HCT116 (cell line): ENCODE data around the gene RMI2. TPM values are rescaled to one million over a fixed set of nuclear protein-coding genes. Genes with fewer than 3 reads are reported as not detected.

Source experiments
- ATAC-seq: fragments of 200-7000 bp; cut with Tn5 transposase; 2 replicates; pipeline ENCODE4 v1.9.1; 2020; ENCODE audit warnings: mild to moderate bottlenecking, moderate library complexity
- BruUV-seq: library from RNA; stranded (reverse); fragments of 400-500 nt; replicated peaks from 2 replicates; lab custom pipeline; 2021; lab: Mats Ljungman, UMichigan
- CTCF ChIA-PET: fragments of 300-600 bp; sonication (Branson Sonifier 250); formaldehyde crosslinking; loops from one replicate; lab custom pipeline; 2021; ENCODE audit warnings: antibody characterized with exemption; lab: Charles Lee
- POLR2A ChIA-PET: fragments of 300-600, 350-600 bp; sonication (Branson Sonifier 250); formaldehyde crosslinking; loops from one replicate; lab custom pipeline; 2021; ENCODE audit warnings: antibody characterized with exemption; lab: Charles Lee
- RAD21 ChIA-PET, 2 experiments: fragments of 300-600 bp; sonication (Branson Sonifier 250); formaldehyde crosslinking; loops; one replicate each; lab custom pipeline; 2023; ENCODE audit warnings: low total read pairs in 2 of 2; ENCODE audit not compliant: uncharacterized antibody in 2 of 2, unreplicated experiment in 2 of 2, low non-redundant PET in 1 of 2; lab: Charles Lee
- DNase-seq: peaks from one replicate; pipeline ENCODE4 v3.0.0-alpha.2; 2010; ENCODE audit warnings: low read depth, low spot score
- H2AFZ ChIP-seq: fragments of 200-600 bp; shearing (Covaris generic), sonication (generic); 2 replicates; pipeline ENCODE4 v1.6.1; 2017; ENCODE audit warnings: low read depth, mixed run types, mixed read lengths, antibody characterized with exemption, low read length; ENCODE audit not compliant: poor library complexity, severe bottlenecking
- H3K27ac ChIP-seq: 2 replicates; pipeline ENCODE4 v1.5.1; 2012; ENCODE audit warnings: low read depth, low read length
- H3K27me3 ChIP-seq: fragments of 200-600 bp; sonication (generic); 2 replicates; pipeline ENCODE4 v1.6.1; 2016; ENCODE audit warnings: mixed run types, low read length, mixed read lengths; ENCODE audit not compliant: insufficient read depth
- H3K36me3 ChIP-seq, 2 experiments: fragments of 200-500 bp in 1 of 2; fragments of 200-600 bp in 1 of 2; sonication (Bioruptor generic) in 1 of 2; sonication (generic) in 1 of 2; 2 replicates each; pipeline versions ENCODE4 v1.5.1 to v1.6.1; 2014 to 2016; ENCODE audit warnings: low read length in 2 of 2, inconsistent platforms in 1 of 2, mixed read lengths in 1 of 2, mixed run types in 1 of 2; ENCODE audit not compliant: insufficient read depth in 2 of 2, control insufficient read depth in 1 of 2
- H3K4me1 ChIP-seq, 2 experiments: fragments of 200-600 bp in 1 of 2; sonication (generic) in 1 of 2; 2 replicates each; pipeline versions ENCODE4 v1.5.1 to v1.6.1; 2012 to 2017; ENCODE audit warnings: low read length in 2 of 2, inconsistent platforms in 1 of 2, mild to moderate bottlenecking in 1 of 2, mixed read lengths in 1 of 2, mixed run types in 1 of 2, moderate library complexity in 1 of 2; ENCODE audit not compliant: insufficient read depth in 2 of 2, control insufficient read depth in 1 of 2
- H3K4me2 ChIP-seq: fragments of 200-600 bp; sonication (generic); 2 replicates; pipeline ENCODE4 v1.6.1; 2017; ENCODE audit warnings: mixed run types, low read length, mixed read lengths
- H3K4me3 ChIP-seq, 2 experiments: fragments of 200-600 bp in 1 of 2; sonication (generic) in 1 of 2; replicated peaks in 1 of 2; 2 replicates each; pipeline ENCODE4 v1.5.1; 2011 to 2016; ENCODE audit warnings: low read length in 2 of 2, control low read depth in 1 of 2, low read depth in 1 of 2, mild to moderate bottlenecking in 1 of 2, mixed read lengths in 1 of 2, mixed run types in 1 of 2
- H3K79me2 ChIP-seq: fragments of 200-600 bp; sonication (generic); 2 replicates; pipeline ENCODE4 v1.6.1; 2017; ENCODE audit warnings: mild to moderate bottlenecking, mixed run types, low read length, moderate library complexity, mixed read lengths; ENCODE audit not compliant: insufficient read depth
- H3K9ac ChIP-seq: fragments of 200-600 bp; sonication (generic); 2 replicates; pipeline ENCODE4 v1.6.1; 2016; ENCODE audit warnings: low read length, mixed read lengths
- H3K9me2 ChIP-seq: fragments of 200-600 bp; sonication (generic), shearing (Covaris generic); 2 replicates; pipeline ENCODE4 v1.6.1; 2017; ENCODE audit warnings: mixed run types, mild to moderate bottlenecking, moderate library complexity; ENCODE audit not compliant: insufficient read depth
- H3K9me3 ChIP-seq, 2 experiments: fragments of 200-500 bp in 1 of 2; fragments of 200-600 bp in 1 of 2; sonication (Bioruptor generic) in 1 of 2; sonication (generic) in 1 of 2; 2 replicates each; pipeline ENCODE4 v1.6.1; 2014 to 2017; ENCODE audit warnings: low read length in 2 of 2, mixed read lengths in 2 of 2, inconsistent platforms in 1 of 2, low read depth in 1 of 2, mild to moderate bottlenecking in 1 of 2, mixed run types in 1 of 2, moderate library complexity in 1 of 2; ENCODE audit not compliant: control insufficient read depth in 1 of 2, insufficient read depth in 1 of 2
- H4K20me1 ChIP-seq: fragments of 200-600 bp; sonication (generic), shearing (Covaris generic); 2 replicates; pipeline ENCODE4 v1.6.1; 2017; ENCODE audit warnings: mixed run types, mild to moderate bottlenecking, moderate library complexity; ENCODE audit not compliant: insufficient read depth
- CBX3 ChIP-seq: IDR thresholded peaks from 2 replicates; pipeline ENCODE4 v1.6.1; 2012; ENCODE audit warnings: low read depth
- CEBPB ChIP-seq: IDR thresholded peaks from 2 replicates; pipeline ENCODE4 v1.6.1; 2012; ENCODE audit warnings: low read depth
- EGR1 ChIP-seq: IDR thresholded peaks from 2 replicates; pipeline ENCODE4 v1.6.1; 2012; ENCODE audit warnings: low read depth
- ELF1 ChIP-seq: IDR thresholded peaks from 2 replicates; pipeline ENCODE4 v1.6.1; 2012; ENCODE audit warnings: low read depth, borderline replicate concordance
- EZH2 ChIP-seq: fragments of 200-600 bp; sonication (generic); IDR thresholded peaks from 2 replicates; pipeline ENCODE4 v1.6.1; 2017; ENCODE audit warnings: antibody characterized with exemption, mixed run types
- EZH2phosphoT487 ChIP-seq: fragments of 200-600 bp; IDR thresholded peaks from 2 replicates; pipeline ENCODE4 v1.6.1; 2018; ENCODE audit warnings: antibody characterized with exemption, borderline replicate concordance
- FOSL1 ChIP-seq: IDR thresholded peaks from 2 replicates; pipeline ENCODE4 v1.6.1; 2012; ENCODE audit warnings: low read depth
- JUND ChIP-seq: IDR thresholded peaks from 2 replicates; pipeline ENCODE4 v1.6.1; 2012
- POLR2A ChIP-seq: IDR thresholded peaks from 2 replicates; pipeline ENCODE4 v1.7.0; 2011; ENCODE audit warnings: borderline replicate concordance; ENCODE audit not compliant: insufficient read depth, insufficient read length; ENCODE audit errors: extremely low read depth
- SP1 ChIP-seq: IDR thresholded peaks from 2 replicates; pipeline ENCODE4 v1.6.1; 2012; ENCODE audit warnings: low read depth
- SRF ChIP-seq: IDR thresholded peaks from 2 replicates; pipeline ENCODE4 v1.6.1; 2012; ENCODE audit warnings: low read depth
- TCF7L2 ChIP-seq: IDR thresholded peaks from 2 replicates; pipeline ENCODE4 v1.7.0; 2011; ENCODE audit warnings: borderline replicate concordance, inconsistent platforms; ENCODE audit not compliant: insufficient read depth, insufficient read length; ENCODE audit errors: extremely low read depth
- YY1 ChIP-seq: IDR thresholded peaks from 2 replicates; pipeline ENCODE4 v1.6.1; 2011; ENCODE audit warnings: low read length, low read depth, moderate library complexity, mild to moderate bottlenecking; ENCODE audit not compliant: insufficient replicate concordance; ENCODE audit errors: extremely low read depth
- ZFX ChIP-seq: fragments of 450-650 bp; IDR thresholded peaks from 2 replicates; pipeline ENCODE4 v1.6.1; 2017
- ZNF274 ChIP-seq: fragments of 200-500 bp; sonication (Bioruptor generic); IDR thresholded peaks from 2 replicates; pipeline ENCODE4 v1.6.1; 2014; ENCODE audit warnings: mild to moderate bottlenecking, low read depth, low read length, inconsistent platforms
- intact Hi-C: fragments of 100-400 bp; cut with micrococcal nuclease; formaldehyde crosslinking; loops from 2 replicates; pipeline ENCODE4 v1.10.0; 2022
- total RNA-seq: library from RNA; stranded (reverse); gene quantifications from one replicate; pipeline ENCODE4 v1.2.1, GENCODE V29; 2021; ENCODE audit not compliant: unreplicated experiment
- TF ChIP-seq, protein P1 (sequence below): IDR thresholded peaks from 2 replicates; pipeline ENCODE4 v1.6.1; 2011; ENCODE audit warnings: mild to moderate bottlenecking, low read length, moderate library complexity; ENCODE audit not compliant: insufficient replicate concordance; ENCODE audit errors: extremely low read depth
- TF ChIP-seq, protein P2 (sequence below), 3 experiments: fragments of 200-600 bp in 1 of 3; sonication (generic) in 1 of 3; IDR thresholded peaks in 2 of 3; conservative IDR thresholded peaks in 1 of 3; 2 replicates each; pipeline ENCODE4 v1.5.1; 2012 to 2017; ENCODE audit warnings: low read depth in 2 of 3, low read length in 2 of 3, antibody characterized with exemption in 1 of 3, borderline replicate concordance in 1 of 3, control low read depth in 1 of 3, mild to moderate bottlenecking in 1 of 3, mixed read lengths in 1 of 3, mixed run types in 1 of 3, moderate library complexity in 1 of 3; ENCODE audit not compliant: insufficient read depth in 1 of 3
- TF ChIP-seq, protein P3 (sequence below): IDR thresholded peaks from 2 replicates; pipeline ENCODE4 v1.6.1; 2012

The RMI2 gene
- total RNA-seq, 1 experiment from 2014 or later = 19.9 TPM

DNA sequence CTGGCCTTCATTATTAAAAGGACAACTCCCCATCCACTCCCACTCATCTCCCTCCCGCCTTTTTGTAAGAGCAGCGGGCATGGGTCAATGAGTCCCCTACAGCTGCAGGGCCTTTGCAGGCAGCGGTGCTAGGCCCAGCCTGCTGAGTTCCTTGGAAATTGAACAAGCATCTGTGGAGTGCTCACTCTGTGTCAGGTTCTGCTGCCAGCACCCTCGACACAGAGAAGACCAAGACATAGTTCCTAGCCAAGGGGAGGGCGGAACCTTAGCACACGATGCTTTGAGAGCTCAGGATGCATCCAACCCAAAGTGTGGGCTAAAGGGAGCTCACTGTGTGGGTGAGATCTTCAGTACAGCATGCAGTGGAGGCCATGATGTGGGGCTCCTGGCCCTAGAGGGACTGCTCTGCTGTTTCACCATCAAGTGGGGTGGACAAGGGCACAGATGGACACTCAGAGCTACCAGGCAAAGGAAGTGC is 27.6 kb downstream of the RMI2 start:
- Histone ChIP-seq H3K27me3 (no peaks in the 10 kb centered on the region), H3K27ac (no peak overlapping the region), H3K36me3 (no peaks in the 10 kb centered on the region), H3K9ac (no peak overlapping the region), H3K9me2 (no peaks in the 10 kb centered on the region), H3K79me2 (no peaks in the 10 kb centered on the region), H3K4me3 (no peak overlapping the region), H3K4me2 (no peak overlapping the region), H2AFZ (no peak overlapping the region), H3K9me3 (no peaks in the 10 kb centered on the region), H4K20me1 (no peaks in the 10 kb centered on the region), H3K4me1 (peaks cover 0 to 5% of the 10 kb centered on the region in 2 experiments; a peak in 2 of 4 replicates)
- no peak for DNase-seq
- ATAC-seq = no peak
- no TSS peak for BruUV-seq
- ChIA-PET POLR2A (no interaction called here), RAD21 (no interaction called here), CTCF (interaction anchor here (1.8 to 2.8 kb wide), 3 partner anchors 14 to 402 kb away, joined by 5 to 26 read pairs (median 15); no protein-coding TSS in a partner anchor)
- TF ChIP-seq, protein P1, sequence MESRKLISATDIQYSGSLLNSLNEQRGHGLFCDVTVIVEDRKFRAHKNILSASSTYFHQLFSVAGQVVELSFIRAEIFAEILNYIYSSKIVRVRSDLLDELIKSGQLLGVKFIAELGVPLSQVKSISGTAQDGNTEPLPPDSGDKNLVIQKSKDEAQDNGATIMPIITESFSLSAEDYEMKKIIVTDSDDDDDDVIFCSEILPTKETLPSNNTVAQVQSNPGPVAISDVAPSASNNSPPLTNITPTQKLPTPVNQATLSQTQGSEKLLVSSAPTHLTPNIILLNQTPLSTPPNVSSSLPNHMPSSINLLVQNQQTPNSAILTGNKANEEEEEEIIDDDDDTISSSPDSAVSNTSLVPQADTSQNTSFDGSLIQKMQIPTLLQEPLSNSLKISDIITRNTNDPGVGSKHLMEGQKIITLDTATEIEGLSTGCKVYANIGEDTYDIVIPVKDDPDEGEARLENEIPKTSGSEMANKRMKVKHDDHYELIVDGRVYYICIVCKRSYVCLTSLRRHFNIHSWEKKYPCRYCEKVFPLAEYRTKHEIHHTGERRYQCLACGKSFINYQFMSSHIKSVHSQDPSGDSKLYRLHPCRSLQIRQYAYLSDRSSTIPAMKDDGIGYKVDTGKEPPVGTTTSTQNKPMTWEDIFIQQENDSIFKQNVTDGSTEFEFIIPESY = no peak
- TF ChIP-seq YY1 (no peak), EZH2phosphoT487 (no peak), FOSL1 (no peak), CEBPB (no peak), CBX3 (no peak), EZH2 (no peak), SRF (no peak), EGR1 (no peak), POLR2A (no peak), TCF7L2 (no peak), ELF1 (no peak), JUND (no peak), ZFX (no peak), SP1 (no peak), ZNF274 (no peak)
- TF ChIP-seq, protein P2, sequence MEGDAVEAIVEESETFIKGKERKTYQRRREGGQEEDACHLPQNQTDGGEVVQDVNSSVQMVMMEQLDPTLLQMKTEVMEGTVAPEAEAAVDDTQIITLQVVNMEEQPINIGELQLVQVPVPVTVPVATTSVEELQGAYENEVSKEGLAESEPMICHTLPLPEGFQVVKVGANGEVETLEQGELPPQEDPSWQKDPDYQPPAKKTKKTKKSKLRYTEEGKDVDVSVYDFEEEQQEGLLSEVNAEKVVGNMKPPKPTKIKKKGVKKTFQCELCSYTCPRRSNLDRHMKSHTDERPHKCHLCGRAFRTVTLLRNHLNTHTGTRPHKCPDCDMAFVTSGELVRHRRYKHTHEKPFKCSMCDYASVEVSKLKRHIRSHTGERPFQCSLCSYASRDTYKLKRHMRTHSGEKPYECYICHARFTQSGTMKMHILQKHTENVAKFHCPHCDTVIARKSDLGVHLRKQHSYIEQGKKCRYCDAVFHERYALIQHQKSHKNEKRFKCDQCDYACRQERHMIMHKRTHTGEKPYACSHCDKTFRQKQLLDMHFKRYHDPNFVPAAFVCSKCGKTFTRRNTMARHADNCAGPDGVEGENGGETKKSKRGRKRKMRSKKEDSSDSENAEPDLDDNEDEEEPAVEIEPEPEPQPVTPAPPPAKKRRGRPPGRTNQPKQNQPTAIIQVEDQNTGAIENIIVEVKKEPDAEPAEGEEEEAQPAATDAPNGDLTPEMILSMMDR (IDR thresholded peaks at IDR 0.05 in 2 of 3, conservative IDR thresholded peaks at IDR 0.05 in 1 of 3; ENCODE audit: borderline replicate concordance in 1 of 3, insufficient read depth in 1 of 3, low read depth in 2 of 3, low read length in 2 of 3) = no peak
- TF ChIP-seq, protein P3, sequence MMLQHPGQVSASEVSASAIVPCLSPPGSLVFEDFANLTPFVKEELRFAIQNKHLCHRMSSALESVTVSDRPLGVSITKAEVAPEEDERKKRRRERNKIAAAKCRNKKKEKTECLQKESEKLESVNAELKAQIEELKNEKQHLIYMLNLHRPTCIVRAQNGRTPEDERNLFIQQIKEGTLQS = no peak
- intact Hi-C loops = loop anchor here (5.0 kb wide), 2 partner anchors 116 to 411 kb away; partner anchors contain the start of gene SOCS1
